ENCODE measurements around the gene GPD2. TPM values are rescaled to one million over a fixed set of nuclear protein-coding genes. Genes with fewer than 3 reads are reported as not detected.

GPD2 gene
- total RNA-seq, 1 donor from 2014 or later, result 49.5 TPM

DNA sequence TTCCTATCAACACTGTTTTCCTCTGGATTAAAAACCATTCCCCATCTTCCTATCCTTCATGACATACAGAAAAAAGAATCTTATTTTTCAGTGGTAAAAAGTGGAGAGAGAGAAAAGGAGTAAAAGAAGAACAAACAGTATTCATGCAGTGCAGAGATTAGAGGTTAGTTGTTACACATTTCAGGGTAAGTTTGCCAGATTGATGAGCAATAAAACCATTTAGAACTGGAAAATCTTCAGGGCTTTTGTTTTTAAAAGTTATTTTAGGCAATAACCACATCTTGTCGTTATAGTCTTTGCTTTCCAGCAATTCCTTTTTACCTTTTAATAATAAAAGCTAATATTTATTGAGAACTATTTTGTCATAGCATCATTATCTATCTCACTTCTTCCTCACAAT, 104.5 kb downstream of the GPD2 start:
- Mint-ChIP-seq H3K4me1 (ENCODE audit: low read depth) (peaks cover 9% of the 10 kb centered on the region), H3K27ac (no peak overlapping the region)

GRCh38 chr2:156541229-156541628, 105.0 kb downstream of the GPD2 start:
- TF ChIP-seq CTCF (IDR thresholded peaks at IDR 0.05; ENCODE audit: unreplicated experiment), result no peak
- Mint-ChIP-seq H3K4me3 (ENCODE audit: low read depth) (no peak overlapping the region), H3K9me3 (ENCODE audit: low read depth) (no peaks in the 10 kb centered on the region), H3K27me3 (no peaks in the 10 kb centered on the region), H3K4me1 (ENCODE audit: low read depth) (peaks cover 9% of the 10 kb centered on the region), H3K36me3 (ENCODE audit: insufficient read depth) (peaks cover 4% of the 10 kb centered on the region), H3K27ac (no peak overlapping the region)
- DNase-seq (ENCODE audit: low spot score, unreplicated experiment), result no peak

More for the DNA sequence above, 104.5 kb downstream of the GPD2 start:
- no peak overlapping the region for H3K4me3 Mint-ChIP-seq (ENCODE audit: low read depth)
- no peak for TF ChIP-seq CTCF (IDR thresholded peaks at IDR 0.05; ENCODE audit: unreplicated experiment)
- no peak for DNase-seq (ENCODE audit: low spot score, unreplicated experiment)
- H3K9me3 Mint-ChIP-seq (ENCODE audit: low read depth), result no peaks in the 10 kb centered on the region
- peaks cover 4% of the 10 kb centered on the region for H3K36me3 Mint-ChIP-seq (ENCODE audit: insufficient read depth)
- H3K27me3 Mint-ChIP-seq, result no peaks in the 10 kb centered on the region

DNA sequence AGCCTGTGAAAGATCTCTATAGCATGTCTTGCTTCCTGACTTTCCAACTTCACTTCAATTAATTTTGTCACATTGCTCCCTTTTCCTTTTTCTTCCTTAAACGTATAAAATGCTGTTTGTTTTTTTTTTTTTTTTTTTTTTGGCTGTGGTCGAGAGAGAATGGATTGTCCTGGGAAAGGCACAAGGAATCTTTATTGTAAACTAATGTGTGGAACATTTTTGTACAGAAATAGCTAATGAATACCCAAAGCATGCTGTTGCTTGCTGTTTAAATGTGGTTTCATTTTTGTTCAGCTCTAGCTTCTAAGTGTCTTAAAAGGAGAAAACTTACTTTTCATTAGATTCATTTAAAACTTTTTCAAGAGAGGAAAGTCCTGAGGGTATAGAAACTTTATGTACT, 105.5 kb downstream of the GPD2 start:
- Mint-ChIP-seq H3K4me3 (ENCODE audit: low read depth) (no peak overlapping the region), H3K9me3 (ENCODE audit: low read depth) (no peaks in the 10 kb centered on the region), H3K4me1 (ENCODE audit: low read depth) (peaks cover 9% of the 10 kb centered on the region), H3K27ac (no peak overlapping the region), H3K36me3 (ENCODE audit: insufficient read depth) (peaks cover 4% of the 10 kb centered on the region), H3K27me3 (no peaks in the 10 kb centered on the region)
- DNase-seq (ENCODE audit: low spot score, unreplicated experiment), result no peak
- no peak for TF ChIP-seq CTCF (IDR thresholded peaks at IDR 0.05; ENCODE audit: unreplicated experiment)

DNA sequence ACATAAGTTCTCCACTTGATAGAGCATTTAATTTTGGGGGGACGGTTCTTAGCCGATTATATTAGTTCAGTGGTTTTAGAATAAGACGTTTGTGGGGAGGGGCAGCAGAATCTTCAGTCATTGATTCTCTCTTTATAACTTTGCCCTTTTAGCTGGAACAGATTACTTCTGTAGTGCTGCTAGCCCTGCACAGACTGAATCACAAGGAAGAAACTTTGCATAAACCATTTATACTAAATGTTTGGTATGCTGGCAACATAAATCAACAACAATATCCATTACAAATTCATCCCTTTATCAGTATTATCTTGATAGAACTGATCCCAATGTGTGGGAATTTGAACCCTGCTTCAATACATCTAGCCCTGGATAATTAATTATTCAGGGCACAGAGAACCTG, 112.2 kb downstream of the GPD2 start:
- H3K4me1 Mint-ChIP-seq (ENCODE audit: low read depth), result peaks cover 14% of the 10 kb centered on the region
- peaks cover 5% of the 10 kb centered on the region for H3K36me3 Mint-ChIP-seq (ENCODE audit: insufficient read depth)
- TF ChIP-seq CTCF (IDR thresholded peaks at IDR 0.05; ENCODE audit: unreplicated experiment), result no peak
- H3K27ac Mint-ChIP-seq, result no peak overlapping the region
- H3K27me3 Mint-ChIP-seq, result no peaks in the 10 kb centered on the region
- H3K9me3 Mint-ChIP-seq (ENCODE audit: low read depth), result no peaks in the 10 kb centered on the region
- H3K4me3 Mint-ChIP-seq (ENCODE audit: low read depth), result no peak overlapping the region
- no peak for DNase-seq (ENCODE audit: low spot score, unreplicated experiment)

DNA sequence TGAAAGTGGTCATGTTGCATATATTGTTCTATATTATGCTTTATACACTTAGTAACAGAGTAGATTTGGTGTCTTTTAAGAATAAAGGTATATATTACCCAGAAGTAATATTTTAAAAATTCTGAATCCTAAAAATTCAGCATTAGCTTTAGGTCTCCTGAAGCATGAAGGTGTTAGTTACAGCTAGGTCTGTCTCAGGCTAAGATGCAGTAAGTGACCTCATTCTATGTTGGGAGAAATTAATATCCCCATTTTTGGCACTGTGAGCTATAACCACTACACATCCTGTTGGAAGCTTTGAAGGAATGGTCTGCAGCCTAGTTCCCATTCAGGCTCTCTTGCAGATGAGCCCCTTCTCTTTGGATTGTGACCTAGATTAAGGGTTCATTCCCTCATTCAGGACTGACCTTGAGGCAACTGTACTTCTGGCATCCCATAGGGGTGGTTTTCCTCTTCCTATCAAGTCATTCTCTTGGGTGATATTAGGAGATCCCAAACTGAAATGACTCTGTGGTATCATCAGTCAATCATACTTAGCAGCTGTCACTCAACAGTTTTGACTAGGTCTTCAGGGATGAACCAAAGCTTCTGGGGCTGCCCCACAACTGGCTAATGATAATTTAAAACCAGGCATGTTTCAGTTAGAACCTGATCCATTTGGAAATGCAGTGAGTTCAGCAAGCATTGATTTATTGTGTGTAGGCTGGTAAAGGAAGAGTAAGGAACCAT, 117.7 kb downstream of the GPD2 start:
- Mint-ChIP-seq H3K36me3 (ENCODE audit: insufficient read depth) (peaks cover 14% of the 10 kb centered on the region), H3K27me3 (no peaks in the 10 kb centered on the region), H3K4me1 (ENCODE audit: low read depth) (peaks cover 6% of the 10 kb centered on the region), H3K9me3 (ENCODE audit: low read depth) (no peaks in the 10 kb centered on the region), H3K4me3 (ENCODE audit: low read depth) (no peak overlapping the region), H3K27ac (no peak overlapping the region)
- TF ChIP-seq CTCF (IDR thresholded peaks at IDR 0.05; ENCODE audit: unreplicated experiment), result no peak
- no peak for DNase-seq (ENCODE audit: low spot score, unreplicated experiment)

Measured in progenitor cell of endocrine pancreas (in vitro differentiated cells).